Mucosa of descending colon (tissue), 3 donors: ENCODE data around the gene DKK1. TPM values are rescaled to one million over a fixed set of nuclear protein-coding genes. Genes with fewer than 3 reads are reported as not detected.

ENCODE experiments used
- ATAC-seq: fragments of 200-7000 bp; cut with Tn5 transposase; one replicate; pipeline ENCODE4 v1.9.1; 2020; ENCODE audit warnings: mild to moderate bottlenecking, moderate library complexity
- DNase-seq, 3 donors: peaks; one replicate each; pipeline ENCODE4 v3.0.0-alpha.2; 2020
- H3K36me3 ChIP-seq: fragments of 200-600 bp; one replicate; pipeline ENCODE4 v1.8.0; 2021; ENCODE audit warnings: low read depth, mild to moderate bottlenecking
- H3K4me1 ChIP-seq: fragments of 200-600 bp; one replicate; pipeline ENCODE4 v1.8.0; 2021; ENCODE audit warnings: low read depth, mild to moderate bottlenecking
- H3K4me3 ChIP-seq: fragments of 200-600 bp; one replicate; pipeline ENCODE4 v1.8.0; 2021; ENCODE audit warnings: mild to moderate bottlenecking
- H3K9me3 ChIP-seq: fragments of 200-600 bp; one replicate; pipeline ENCODE4 v1.8.0; 2021; ENCODE audit warnings: mild to moderate bottlenecking
- CTCF ChIP-seq: fragments of 200-600 bp; IDR thresholded peaks from one replicate; pipeline ENCODE4 v1.8.0; 2022; ENCODE audit warnings: antibody characterized with exemption, mild to moderate bottlenecking
- intact Hi-C, 2 donors: fragments of 100-400 bp; cut with DNase I in 1 of 2; cut with micrococcal nuclease in 1 of 2; formaldehyde crosslinking; loops; one replicate each; pipeline versions ENCODE4 v1.11.0 to v1.11.1; 2022; cut with DNase I, micrococcal nuclease
- total RNA-seq, 3 donors: library from RNA; stranded (reverse); fragmentation: NEBNext Ultra II Directional in 2 of 3; extraction: Animal tissue kit (Norgen Biotek cat#: 25700) in 2 of 3; gene quantifications; one replicate each; pipeline versions ENCODE4 v1.2.1 to v1.2.4, GENCODE V29; 2021 to 2023
- donor health status: DM: no; HTN: no; CAD: no; lungs with moderate emphysema.
- donor health status: DM: no; HTN: no; CAD: no.
- donor health status: DM: no; HTN: yes; CAD: no.

DKK1 gene
- total RNA-seq, 3 donors from 2014 or later, result 1.5 TPM; not detected in 2

- H3K4me1 ChIP-seq, result no peaks in the 10 kb centered on the region
- DNase-seq (no peak), ATAC-seq (no peak)
- intact Hi-C loops, result no loop called here
- no peaks in the 10 kb centered on the region for H3K36me3 ChIP-seq
- H3K4me3 ChIP-seq, result no peak overlapping the region
- TF ChIP-seq CTCF, result no peak
- no peaks in the 10 kb centered on the region for H3K9me3 ChIP-seq
These were observed 29.4 kb downstream of the DKK1 start for GRCh38 chr10:52343439-52343838.

GRCh38 chr10:52346394-52347326 is 32.6 kb downstream of the DKK1 start:
- H3K4me3 ChIP-seq, result no peak overlapping the region
- H3K36me3 ChIP-seq, result no peaks in the 10 kb centered on the region
- H3K4me1 ChIP-seq, result no peaks in the 10 kb centered on the region
- no peak for TF ChIP-seq CTCF
- peak in 1 of 3 donors; percentile 7 for DNase-seq
- ATAC-seq, result no peak
- intact Hi-C loops, result no loop called here
- no peaks in the 10 kb centered on the region for H3K9me3 ChIP-seq

DNA sequence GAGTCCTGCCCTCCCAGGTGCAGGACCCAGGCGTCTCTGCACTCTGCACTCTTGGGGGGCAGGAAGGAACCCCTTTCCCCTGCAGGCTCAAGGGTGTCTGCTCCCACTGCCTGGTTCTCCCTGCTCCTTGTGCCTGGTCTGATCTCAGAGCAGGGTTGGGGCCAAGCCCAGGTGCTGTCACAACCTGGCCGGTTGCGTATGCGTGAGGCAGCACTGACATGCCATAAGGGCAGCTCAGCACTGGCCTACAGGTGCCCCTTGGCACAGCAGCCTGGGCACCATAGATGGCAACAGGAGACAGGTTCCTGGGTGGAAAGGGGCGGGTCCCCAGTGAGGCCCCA is 33.2 kb downstream of the DKK1 start:
- H3K36me3 ChIP-seq, result no peaks in the 10 kb centered on the region
- no peak for DNase-seq
- no peak for TF ChIP-seq CTCF
- H3K4me1 ChIP-seq, result no peaks in the 10 kb centered on the region
- ATAC-seq, result peak; percentile 8
- no peak overlapping the region for H3K4me3 ChIP-seq
- intact Hi-C loops, result no loop called here
- H3K9me3 ChIP-seq, result no peaks in the 10 kb centered on the region

- intact Hi-C loops, result no loop called here
- DNase-seq (no peak), ATAC-seq (no peak)
- Histone ChIP-seq H3K4me1 (no peaks in the 10 kb centered on the region), H3K9me3 (no peaks in the 10 kb centered on the region), H3K36me3 (no peaks in the 10 kb centered on the region), H3K4me3 (no peak overlapping the region)
- TF ChIP-seq CTCF, result no peak
These were observed 34.0 kb downstream of the DKK1 start for GRCh38 chr10:52348037-52348564.

GRCh38 chr10:52351914-52352330 is 37.8 kb downstream of the DKK1 start:
- DNase-seq (no peak), ATAC-seq (no peak)
- no peaks in the 10 kb centered on the region for H3K36me3 ChIP-seq
- H3K4me3 ChIP-seq, result no peak overlapping the region
- no peaks in the 10 kb centered on the region for H3K9me3 ChIP-seq
- no peaks in the 10 kb centered on the region for H3K4me1 ChIP-seq
- intact Hi-C loops, result no loop called here
- TF ChIP-seq CTCF, result no peak
